Nephron (organoid): ENCODE results near the gene TSPAN18.

Source experiments
- H3K27ac Mint-ChIP-seq, 3 experiments: 2 replicates each; pipeline ENCODE4 v1.8.0; 2020; ENCODE audit warnings: mixed read lengths in 3 of 3, mild to moderate bottlenecking in 2 of 3, moderate library complexity in 1 of 3
- H3K27me3 Mint-ChIP-seq: 2 replicates; pipeline ENCODE4 v1.8.0; 2021; ENCODE audit warnings: low read depth, mild to moderate bottlenecking, moderate library complexity, mixed read lengths
- H3K36me3 Mint-ChIP-seq: 2 replicates; pipeline ENCODE4 v1.8.0; 2020; ENCODE audit warnings: low read depth, mixed read lengths
- H3K4me1 Mint-ChIP-seq: 2 replicates; pipeline ENCODE4 v1.8.0; 2020; ENCODE audit warnings: mixed read lengths
- H3K4me3 Mint-ChIP-seq, 3 experiments: 2 replicates each; pipeline ENCODE4 v1.8.0; 2020; ENCODE audit warnings: mild to moderate bottlenecking in 3 of 3, mixed read lengths in 3 of 3, moderate library complexity in 2 of 3
- H3K9me3 Mint-ChIP-seq: 2 replicates; pipeline ENCODE4 v1.8.0; 2020; ENCODE audit warnings: mixed read lengths
- TF ChIP-seq, protein P1 (sequence below), 3 experiments: fragments of 200-600 bp; sonication (generic); IDR thresholded peaks; one replicate each; pipeline ENCODE4 v1.5.0; 2021; ENCODE audit warnings: antibody characterized with exemption in 3 of 3; ENCODE audit not compliant: unreplicated experiment in 3 of 3

The TSPAN18 gene

DNA sequence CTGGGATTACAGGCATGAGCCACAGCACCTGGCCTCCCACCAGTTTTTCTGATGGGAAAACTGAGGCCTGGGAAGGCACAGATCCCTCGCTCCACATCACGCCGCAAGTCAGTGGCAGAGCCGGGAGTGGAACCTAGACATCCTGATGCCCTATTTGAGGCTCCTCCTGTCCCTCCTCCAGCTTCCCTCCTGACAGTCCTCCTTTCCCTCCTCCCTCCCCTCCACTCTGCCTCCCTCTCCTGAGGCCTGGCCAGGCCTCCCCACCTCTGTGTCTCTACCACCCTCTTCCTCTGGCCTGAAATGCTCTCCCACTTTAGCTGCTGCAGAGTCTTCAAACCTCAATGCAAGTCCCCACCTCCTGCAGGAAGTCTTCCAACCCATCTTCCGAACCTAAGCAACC is 237.2 kb downstream of the TSPAN18 start:
- Mint-ChIP-seq H3K9me3 (no peaks in the 10 kb centered on the region), H3K27me3 (peaks cover 22% of the 10 kb centered on the region), H3K4me1 (peaks cover 21% of the 10 kb centered on the region), H3K4me3 (no peak overlapping the region), H3K36me3 (no peaks in the 10 kb centered on the region), H3K27ac (peak overlapping the region; percentile 3 to 83 (median 23))
- TF ChIP-seq, protein P1, sequence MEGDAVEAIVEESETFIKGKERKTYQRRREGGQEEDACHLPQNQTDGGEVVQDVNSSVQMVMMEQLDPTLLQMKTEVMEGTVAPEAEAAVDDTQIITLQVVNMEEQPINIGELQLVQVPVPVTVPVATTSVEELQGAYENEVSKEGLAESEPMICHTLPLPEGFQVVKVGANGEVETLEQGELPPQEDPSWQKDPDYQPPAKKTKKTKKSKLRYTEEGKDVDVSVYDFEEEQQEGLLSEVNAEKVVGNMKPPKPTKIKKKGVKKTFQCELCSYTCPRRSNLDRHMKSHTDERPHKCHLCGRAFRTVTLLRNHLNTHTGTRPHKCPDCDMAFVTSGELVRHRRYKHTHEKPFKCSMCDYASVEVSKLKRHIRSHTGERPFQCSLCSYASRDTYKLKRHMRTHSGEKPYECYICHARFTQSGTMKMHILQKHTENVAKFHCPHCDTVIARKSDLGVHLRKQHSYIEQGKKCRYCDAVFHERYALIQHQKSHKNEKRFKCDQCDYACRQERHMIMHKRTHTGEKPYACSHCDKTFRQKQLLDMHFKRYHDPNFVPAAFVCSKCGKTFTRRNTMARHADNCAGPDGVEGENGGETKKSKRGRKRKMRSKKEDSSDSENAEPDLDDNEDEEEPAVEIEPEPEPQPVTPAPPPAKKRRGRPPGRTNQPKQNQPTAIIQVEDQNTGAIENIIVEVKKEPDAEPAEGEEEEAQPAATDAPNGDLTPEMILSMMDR (IDR thresholded peaks at IDR 0.05; ENCODE audit: unreplicated experiment in 3 of 3), result no peak

DNA sequence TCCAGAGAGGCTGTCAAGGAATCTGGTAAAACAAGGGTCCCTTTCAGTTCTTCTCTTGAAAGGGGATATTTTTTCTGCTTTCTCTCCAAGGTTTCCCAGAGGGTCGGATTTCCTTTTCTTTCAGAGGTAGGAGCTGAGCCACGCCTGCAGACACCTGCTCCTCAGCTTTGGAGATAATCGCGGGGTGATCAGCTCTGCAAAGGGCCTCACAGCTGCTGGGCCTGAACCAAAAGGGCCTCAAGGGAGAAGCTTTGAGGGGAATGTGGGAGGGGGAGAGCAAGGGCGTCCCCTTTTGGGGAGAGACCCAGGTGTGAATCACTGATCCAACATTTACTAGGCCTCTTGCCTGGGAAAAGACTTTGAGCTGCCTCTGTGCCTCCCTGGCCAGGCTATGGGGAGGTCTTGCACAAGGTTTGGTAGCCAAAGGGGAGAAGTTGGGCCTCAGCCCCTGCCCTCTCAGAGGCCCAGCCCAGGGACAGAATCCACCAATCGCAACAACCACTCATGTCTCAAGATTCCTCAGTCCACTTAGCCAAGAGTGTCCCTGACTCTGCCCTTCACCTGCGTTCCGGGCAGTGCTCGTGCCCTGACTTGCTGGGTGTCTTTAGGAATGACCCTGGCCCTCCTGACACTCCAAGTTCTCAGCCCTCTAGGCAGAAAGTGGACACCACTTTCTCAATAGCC is 237.9 kb downstream of the TSPAN18 start:
- Mint-ChIP-seq H3K9me3 (no peaks in the 10 kb centered on the region), H3K27ac (peak overlapping the region; percentile 9 to 83 (median 12)), H3K27me3 (peaks cover 22% of the 10 kb centered on the region), H3K4me3 (no peak overlapping the region), H3K4me1 (peaks cover 21% of the 10 kb centered on the region), H3K36me3 (no peaks in the 10 kb centered on the region)
- TF ChIP-seq, protein P1 (IDR thresholded peaks at IDR 0.05; ENCODE audit: unreplicated experiment in 3 of 3), result no peak

DNA sequence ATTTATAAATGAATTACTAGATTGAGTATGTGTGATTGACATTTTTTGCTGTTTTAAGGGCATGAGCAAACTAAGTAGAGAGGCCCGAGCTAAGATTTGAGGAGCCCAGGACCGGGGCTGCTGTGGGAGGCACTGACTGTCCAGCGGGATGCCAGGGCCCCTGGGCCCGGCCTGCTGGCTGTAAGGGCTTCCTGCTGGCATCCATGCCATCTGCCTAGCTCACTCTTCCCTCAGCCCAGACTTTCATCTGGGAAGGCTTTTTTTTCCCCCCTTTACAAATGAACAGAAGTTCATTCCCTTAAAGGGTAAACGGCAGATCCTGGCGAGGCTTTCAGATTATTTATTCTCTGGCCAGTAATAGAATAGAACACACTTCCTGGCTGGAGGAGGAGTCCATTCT is 239.9 kb downstream of the TSPAN18 start:
- Mint-ChIP-seq H3K27me3 (peaks cover 22% of the 10 kb centered on the region), H3K4me1 (peaks cover 21% of the 10 kb centered on the region), H3K27ac (no peak overlapping the region)

DNA sequence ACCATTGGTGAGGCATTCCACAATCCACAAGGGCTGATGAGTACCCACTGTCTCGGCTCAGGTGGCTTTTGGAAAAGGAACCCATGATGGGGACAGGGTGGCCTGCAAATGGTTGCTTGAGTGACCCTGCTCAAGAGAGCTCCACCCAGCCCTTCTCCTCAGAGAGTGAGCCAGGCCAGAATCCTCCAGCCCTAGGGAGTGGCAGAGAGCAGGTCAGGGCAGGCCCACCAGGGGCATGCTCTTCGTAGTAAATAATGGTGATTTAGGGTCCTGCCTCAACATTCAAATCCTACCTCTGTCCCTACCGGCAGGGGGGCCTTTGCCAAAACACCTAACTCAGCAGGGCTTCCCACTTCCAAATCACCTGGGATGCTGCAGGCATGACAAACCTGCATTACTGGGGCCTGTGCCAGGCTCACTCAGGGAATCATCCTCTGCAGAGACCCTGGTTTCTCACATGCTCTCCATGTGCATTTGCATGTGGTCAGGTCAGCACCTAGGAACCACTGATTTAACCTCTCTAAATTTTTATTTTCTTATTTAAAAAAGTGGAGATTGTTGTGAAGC is 241.3 kb downstream of the TSPAN18 start:
- no peaks in the 10 kb centered on the region for H3K9me3 Mint-ChIP-seq
- H3K36me3 Mint-ChIP-seq, result no peaks in the 10 kb centered on the region
- H3K4me1 Mint-ChIP-seq, result peaks cover 16% of the 10 kb centered on the region
- TF ChIP-seq, protein P1 (IDR thresholded peaks at IDR 0.05; ENCODE audit: unreplicated experiment in 3 of 3), result no peak
- no peak overlapping the region for H3K27ac Mint-ChIP-seq
- H3K4me3 Mint-ChIP-seq, result no peak overlapping the region
- H3K27me3 Mint-ChIP-seq, result peaks cover 17% of the 10 kb centered on the region

More for the DNA sequence above, 239.9 kb downstream of the TSPAN18 start:
- TF ChIP-seq, protein P1 (IDR thresholded peaks at IDR 0.05; ENCODE audit: unreplicated experiment in 3 of 3), result no peak
- Mint-ChIP-seq H3K36me3 (no peaks in the 10 kb centered on the region), H3K4me3 (no peak overlapping the region), H3K9me3 (no peaks in the 10 kb centered on the region)

DNA sequence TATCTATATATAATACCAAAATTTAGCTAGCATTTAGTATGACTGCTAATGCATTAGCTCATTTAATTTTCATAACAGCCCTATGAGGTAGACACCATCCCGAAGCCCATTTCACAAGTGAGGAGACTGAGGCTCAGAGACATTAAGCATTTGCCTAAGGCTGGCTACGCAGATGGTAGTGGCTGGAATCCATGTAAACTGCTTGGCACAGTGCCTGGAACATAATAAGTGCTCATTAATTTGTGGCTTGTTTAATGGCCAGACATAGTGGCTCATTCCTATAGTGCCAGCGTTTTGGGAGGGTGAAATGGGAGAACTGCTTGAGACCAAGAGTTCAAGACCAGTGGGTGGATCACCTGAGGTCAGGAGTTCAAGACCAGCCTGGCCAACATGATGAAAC is 241.7 kb downstream of the TSPAN18 start:
- Mint-ChIP-seq H3K27me3 (peaks cover 21% of the 10 kb centered on the region), H3K27ac (no peak overlapping the region), H3K9me3 (no peaks in the 10 kb centered on the region), H3K4me3 (no peak overlapping the region), H3K4me1 (peaks cover 16% of the 10 kb centered on the region), H3K36me3 (no peaks in the 10 kb centered on the region)
- TF ChIP-seq, protein P1 (IDR thresholded peaks at IDR 0.05; ENCODE audit: unreplicated experiment in 3 of 3), result no peak
